ENCODE data around the gene PARVA. TPM values are rescaled to one million over a fixed set of nuclear protein-coding genes. Genes with fewer than 3 reads are reported as not detected.

Gene PARVA
- total and polyA plus RNA-seq, 8 donors: 70.2 to 108 (median 94.2) TPM

- intact Hi-C loops (cut with DNase I): no loop called here
- no peaks in the 10 kb centered on the region for H3K36me3 ChIP-seq
- ATAC-seq (no peak), DNase-seq (peak in 1 of 4 donors; percentile 45)
- no peak for TF ChIP-seq CTCF (IDR thresholded peaks at IDR 0.05)
- no peak overlapping the region for H3K4me3 ChIP-seq
- H3K27ac ChIP-seq: peak overlapping the region in 1 of 2 donors; percentile 71
- H3K9me3 ChIP-seq: no peaks in the 10 kb centered on the region
- H3K4me1 ChIP-seq: peaks cover 5 to 10% of the 10 kb centered on the region in 2 donors
- no peaks in the 10 kb centered on the region for H3K27me3 ChIP-seq
Measured at GRCh38 chr11:12433571-12434324, 56.4 kb downstream of the PARVA start.

- TF ChIP-seq CTCF (IDR thresholded peaks at IDR 0.05): no peak
- Histone ChIP-seq H3K36me3 (no peaks in the 10 kb centered on the region), H3K9me3 (no peaks in the 10 kb centered on the region), H3K27ac (peak overlapping the region in 1 of 2 donors; percentile 71), H3K4me1 (peaks cover 5 to 10% of the 10 kb centered on the region in 2 donors), H3K27me3 (no peaks in the 10 kb centered on the region), H3K4me3 (no peak overlapping the region)
- intact Hi-C loops (cut with DNase I): no loop called here
- DNase-seq: no peak
- peak; percentile 11 for ATAC-seq
Measured at GRCh38 chr11:12434325-12434654, 56.9 kb downstream of the PARVA start.

DNA sequence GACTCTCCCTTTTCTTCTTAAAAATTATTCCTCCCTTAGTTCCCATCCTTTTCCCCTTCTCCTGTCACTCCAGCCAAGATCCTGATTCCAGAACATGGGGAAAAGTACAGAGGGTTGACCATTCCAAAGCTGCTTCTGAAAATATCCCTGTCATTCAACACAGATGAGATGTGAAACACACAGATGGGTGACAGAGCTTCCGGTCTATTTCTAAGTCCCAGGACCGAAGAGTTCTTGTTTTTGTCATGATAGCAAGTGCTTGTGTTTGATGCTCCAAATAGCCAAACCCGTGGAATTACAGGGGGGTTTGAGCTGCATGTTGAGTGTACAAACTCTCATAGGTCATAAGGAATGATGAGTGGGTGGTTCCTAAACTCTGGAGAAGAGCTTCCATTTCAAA is 57.9 kb downstream of the PARVA start:
- no peak for ATAC-seq
- no peak overlapping the region for H3K27ac ChIP-seq

GRCh38 chr11:12436266-12436665 is 58.9 kb downstream of the PARVA start:
- H3K36me3 ChIP-seq: no peaks in the 10 kb centered on the region
- ATAC-seq: no peak
- no peak for DNase-seq
- no peaks in the 10 kb centered on the region for H3K27me3 ChIP-seq
- intact Hi-C loops (cut with DNase I): no loop called here
- no peaks in the 10 kb centered on the region for H3K9me3 ChIP-seq
- H3K4me1 ChIP-seq: peaks cover under 1 to 10% of the 10 kb centered on the region in 2 donors
- H3K4me3 ChIP-seq: no peak overlapping the region
- H3K27ac ChIP-seq: no peak overlapping the region
- TF ChIP-seq CTCF (IDR thresholded peaks at IDR 0.05): no peak

More for the DNA sequence above, 57.9 kb downstream of the PARVA start:
- H3K36me3 ChIP-seq: no peaks in the 10 kb centered on the region
- no peak for TF ChIP-seq CTCF (IDR thresholded peaks at IDR 0.05)
- H3K9me3 ChIP-seq: no peaks in the 10 kb centered on the region
- H3K4me1 ChIP-seq: peaks cover 5 to 10% of the 10 kb centered on the region in 2 donors
- no peaks in the 10 kb centered on the region for H3K27me3 ChIP-seq
- no peak overlapping the region for H3K4me3 ChIP-seq
- intact Hi-C loops (cut with DNase I): no loop called here
- DNase-seq: no peak

DNA sequence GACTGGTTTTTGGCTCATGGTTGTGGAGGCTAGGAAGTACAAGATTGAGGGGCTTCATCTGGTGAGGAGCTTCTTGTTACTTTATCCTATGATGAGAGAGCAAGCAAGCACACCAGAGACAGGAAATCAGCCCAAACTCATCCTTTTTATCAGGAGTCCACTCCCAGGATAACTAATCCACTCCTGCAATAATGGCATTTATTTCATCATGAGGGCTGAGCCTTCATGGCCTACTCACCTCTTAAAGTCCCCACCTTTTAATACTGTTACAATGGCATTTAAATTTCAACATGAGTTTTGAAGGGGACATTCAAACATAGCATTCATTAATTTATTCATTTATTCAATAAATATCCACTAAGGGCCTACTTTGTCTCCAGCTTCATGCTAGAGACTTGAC is 60.9 kb downstream of the PARVA start:
- Histone ChIP-seq H3K27me3 (no peaks in the 10 kb centered on the region), H3K36me3 (no peaks in the 10 kb centered on the region), H3K9me3 (no peaks in the 10 kb centered on the region), H3K27ac (no peak overlapping the region), H3K4me3 (no peak overlapping the region), H3K4me1 (peaks cover 0 to 10% of the 10 kb centered on the region in 2 donors)
- no peak for DNase-seq
- no peak for TF ChIP-seq CTCF (IDR thresholded peaks at IDR 0.05)
- intact Hi-C loops (cut with DNase I): no loop called here
- ATAC-seq: no peak
